ENCODE measurements around the gene MTTP.

MTTP gene

GRCh38 chr4:99642725-99643489 lies 68.3 kb downstream of the MTTP start:
- DNase-seq, result no peak

DNA sequence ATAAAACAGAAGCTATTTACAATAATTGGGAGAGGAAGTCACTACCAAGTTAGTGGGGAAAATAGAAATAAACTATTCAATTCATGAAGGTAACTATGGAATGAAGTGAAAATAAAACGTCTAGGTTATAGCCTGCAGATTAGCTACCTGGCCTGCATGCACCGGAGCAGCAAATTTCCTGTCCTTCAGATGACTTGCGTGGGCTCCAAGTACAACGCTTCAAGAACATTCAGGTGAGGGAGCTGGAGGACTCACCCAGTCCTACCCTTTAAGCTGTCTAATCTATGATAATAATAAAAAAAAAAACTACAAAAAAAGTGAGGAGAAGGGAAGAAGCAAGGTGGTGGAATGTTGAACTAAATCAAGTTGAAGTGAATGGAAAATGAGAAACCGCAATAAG lies 69.8 kb downstream of the MTTP start:
- no peak for DNase-seq

DNA sequence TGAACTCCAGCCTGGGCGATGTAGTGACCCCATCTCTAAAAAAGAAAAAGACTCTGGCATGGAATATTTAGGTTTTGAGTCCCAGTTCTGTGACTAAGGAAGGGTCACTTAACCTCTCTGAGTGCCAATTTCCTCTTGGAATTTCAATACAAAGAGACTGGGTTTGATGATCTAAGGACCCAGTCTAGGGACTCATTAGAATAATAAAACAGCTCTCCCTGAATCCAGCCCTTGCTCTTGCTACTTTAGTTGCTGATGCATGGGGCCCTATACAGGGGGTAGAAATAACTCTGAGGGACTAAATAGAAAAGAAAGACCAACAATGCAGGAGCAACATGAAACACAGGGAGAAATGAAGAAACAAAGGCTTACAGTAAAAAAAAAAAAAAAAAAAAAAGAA lies 70.4 kb downstream of the MTTP start:
- no peak for DNase-seq

DNA sequence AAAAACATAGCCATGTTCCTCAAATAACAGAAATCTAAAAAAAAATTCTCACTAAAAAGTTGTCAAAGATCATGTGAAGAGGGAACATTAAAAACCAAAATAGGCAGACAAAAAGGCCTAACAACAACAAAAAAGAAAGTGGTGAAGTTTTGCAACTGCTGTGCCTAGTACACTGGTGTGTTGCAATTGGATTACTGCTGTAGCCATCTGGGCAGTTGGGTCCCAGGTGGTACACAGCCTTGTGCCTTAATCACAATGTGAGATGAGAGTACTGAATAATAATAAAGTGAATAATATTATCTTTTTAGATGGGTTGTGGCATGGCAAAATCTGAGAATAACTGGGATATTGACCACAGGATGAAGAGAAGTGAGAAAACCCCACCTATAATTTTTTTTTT lies 71.0 kb downstream of the MTTP start:
- no peak for DNase-seq

DNA sequence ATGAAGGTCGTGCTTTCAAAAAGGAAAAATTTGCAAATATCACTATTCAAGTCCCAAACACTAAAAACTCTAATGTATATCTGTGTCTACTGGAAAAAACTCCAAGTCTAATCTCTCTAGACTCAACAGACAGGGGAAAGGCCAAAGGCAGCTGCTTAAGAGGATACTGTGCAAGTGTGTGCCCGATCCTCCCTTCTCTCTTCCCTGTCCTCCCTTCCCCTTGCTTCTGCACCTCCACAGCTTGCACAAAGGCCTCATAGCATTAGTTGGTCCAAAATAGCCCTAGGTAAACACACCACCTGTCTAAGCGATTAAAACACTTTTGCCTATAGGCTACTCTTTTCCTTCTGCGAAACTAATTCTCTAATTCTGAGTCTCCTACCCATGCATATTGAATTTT lies 72.4 kb downstream of the MTTP start:
- no peak for DNase-seq

DNA sequence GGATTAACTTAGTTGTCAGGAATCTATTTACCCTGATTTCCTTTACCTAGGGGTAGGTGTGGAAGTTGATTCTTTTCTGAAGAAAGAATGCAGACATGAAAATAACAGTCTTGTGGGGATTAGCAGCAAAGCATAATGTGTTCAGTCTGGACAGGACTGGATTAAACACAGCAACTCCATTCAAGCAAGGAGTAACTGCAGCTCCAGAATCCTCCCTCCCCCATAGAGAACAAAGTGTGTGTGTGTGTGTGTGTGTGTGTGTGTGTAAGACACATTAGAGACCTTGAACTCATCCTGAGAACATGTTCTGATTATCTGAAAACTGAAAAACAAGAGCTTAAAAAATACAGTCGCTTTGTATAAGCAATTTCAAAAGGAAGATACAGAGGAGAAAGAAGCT lies 73.7 kb downstream of the MTTP start:
- DNase-seq, result no peak

DNA sequence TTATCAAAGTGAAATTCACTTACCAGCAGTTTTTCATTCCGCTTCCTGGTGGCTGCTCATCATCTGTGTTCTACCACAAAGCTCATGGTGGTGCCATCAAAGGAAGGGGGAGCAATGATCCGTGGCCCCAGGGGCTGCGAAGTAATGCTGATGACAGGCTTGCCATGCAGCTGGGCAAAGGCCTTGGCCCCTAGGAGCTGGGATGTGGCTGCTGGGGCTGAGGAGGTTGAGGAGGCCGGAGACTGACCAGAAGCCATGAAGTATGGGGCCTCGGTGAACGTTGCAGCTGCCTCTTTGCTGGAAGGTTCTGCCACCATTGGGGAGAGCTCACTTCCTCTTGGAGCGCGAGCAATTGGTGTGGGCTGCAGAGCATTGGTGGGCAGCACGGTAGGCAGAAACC lies 74.6 kb downstream of the MTTP start:
- DNase-seq, result no peak

DNA sequence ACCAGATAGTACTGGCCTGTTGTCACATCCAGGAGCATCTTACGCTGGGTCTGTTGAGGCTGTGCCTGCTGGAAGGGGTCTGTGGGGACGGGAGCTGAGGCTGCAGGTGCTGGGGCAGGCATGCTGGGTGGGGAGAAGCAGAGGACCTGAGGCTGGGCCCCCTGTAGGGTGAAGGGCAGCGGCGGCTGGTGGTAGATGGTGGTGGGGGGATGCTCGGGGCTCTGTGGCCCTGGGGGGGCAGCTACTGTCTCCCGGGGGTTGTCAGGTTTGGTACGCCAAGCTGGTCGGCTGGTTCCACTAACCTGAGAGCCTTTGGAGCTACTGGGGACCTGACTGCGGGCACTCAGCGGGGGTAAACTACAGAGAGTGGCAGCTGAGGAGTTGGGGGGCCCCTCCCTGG lies 75.2 kb downstream of the MTTP start:
- no peak for DNase-seq

DNA sequence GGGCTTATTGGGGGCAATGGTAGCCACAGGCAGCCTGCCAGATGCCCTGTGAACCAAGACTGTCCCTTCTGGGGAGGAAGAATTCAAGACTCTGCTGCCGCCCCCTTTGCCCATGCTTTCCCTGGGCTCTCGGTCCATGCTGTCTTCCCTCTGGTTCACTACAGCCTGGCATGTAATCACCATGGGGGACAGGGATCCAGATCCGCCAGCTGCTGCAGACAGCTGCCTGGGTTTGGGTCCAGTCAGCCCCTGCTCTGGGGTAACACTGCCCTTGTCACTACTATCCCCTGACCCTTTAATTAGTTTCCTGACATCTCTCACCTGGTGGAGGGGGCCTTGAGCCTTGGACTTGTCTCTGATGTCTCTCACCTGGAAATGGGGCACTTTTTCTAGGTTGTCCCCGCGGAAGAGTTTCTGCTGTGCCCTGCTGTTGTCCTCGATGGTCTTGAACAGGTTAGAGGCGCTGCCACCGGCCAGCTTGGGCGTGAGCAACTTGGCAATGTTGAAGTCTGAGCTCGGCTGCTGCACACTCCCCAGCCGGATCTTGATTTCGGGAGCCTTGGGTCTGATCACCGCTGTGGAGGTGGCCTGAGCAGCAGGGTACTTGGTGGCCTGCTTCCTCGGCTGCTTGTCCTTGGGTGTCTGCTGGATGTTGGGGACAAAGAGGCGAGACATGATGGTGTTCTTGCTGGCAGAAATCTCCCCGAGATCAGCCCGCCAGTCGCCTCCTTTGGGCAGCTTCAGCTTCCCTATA lies 76.6 kb downstream of the MTTP start:
- no peak for DNase-seq

- no peak for DNase-seq
Measured at GRCh38 chr4:99651811-99652485, 77.3 kb downstream of the MTTP start.

DNA sequence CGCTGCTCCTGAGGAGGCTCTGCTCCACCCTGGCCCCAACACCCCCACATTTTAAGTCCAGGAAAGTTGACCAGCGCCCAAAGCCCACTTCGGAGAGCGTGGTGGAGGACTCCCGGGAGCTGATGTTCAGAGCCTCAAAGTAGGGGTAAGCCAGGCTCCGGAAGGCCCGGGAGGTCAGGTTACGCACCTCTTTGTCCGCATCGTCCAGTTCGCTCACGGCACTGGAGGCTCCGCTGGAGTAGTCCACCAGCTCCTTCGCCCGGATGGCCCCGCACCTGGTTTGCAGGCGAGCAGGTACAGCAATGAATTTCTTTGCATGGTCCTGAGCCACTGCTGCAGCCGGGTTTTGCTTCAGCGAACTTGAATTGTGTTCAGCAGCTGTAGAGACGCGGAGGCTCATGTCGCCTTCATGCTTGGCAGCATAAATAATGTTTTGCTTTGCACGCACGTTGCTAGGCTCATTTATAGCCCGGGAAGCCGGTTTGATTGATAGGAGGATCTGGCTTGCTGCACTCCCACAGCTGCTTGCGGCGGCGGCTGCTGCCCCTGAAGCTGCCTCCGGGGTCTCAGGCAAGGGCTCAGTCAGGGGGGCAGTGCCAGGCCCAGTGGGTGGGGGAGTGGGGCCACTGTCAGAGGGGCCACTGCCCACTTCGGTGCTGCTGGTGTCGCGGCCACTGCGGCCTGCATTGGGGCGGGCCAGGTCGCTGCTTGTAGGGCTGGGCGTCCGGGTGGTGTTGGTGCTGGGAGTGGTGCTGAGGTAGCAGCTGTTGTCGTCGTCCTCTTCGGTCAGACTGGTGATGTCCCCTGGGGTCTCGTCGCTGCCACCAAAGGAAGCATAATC lies 78.2 kb downstream of the MTTP start:
- DNase-seq, result no peak

DNA sequence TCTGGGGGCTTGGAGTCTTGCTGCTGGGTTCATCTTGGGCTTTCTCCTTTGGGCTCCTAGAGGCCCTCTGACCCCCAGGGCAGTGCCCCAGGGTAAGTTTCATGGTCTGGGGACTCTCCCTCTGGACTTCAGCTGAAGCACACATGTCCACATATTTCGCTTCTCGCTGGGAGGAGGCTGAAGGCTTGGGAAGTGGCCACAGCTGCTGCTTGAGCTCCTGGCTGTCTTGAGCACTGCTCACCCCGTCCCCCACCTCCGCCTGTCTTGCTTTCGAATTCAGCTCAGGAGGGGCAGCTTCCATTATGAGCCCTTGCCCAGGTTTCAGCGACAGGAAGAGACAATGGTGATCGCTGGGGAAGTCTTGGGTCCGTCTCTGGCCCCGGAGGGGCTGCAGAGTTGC lies 79.3 kb downstream of the MTTP start:
- DNase-seq, result no peak

- DNase-seq, result no peak
Measured at GRCh38 chr4:99654361-99654761, 79.7 kb downstream of the MTTP start.

GRCh38 chr4:99655308-99656081 lies 80.9 kb downstream of the MTTP start:
- peak; percentile 42 for DNase-seq

GRCh38 chr4:99657798-99658197 lies 83.2 kb downstream of the MTTP start, which contains the start of gene C4orf54:
TSS of gene C4orf54 (minus strand) at chr4:99657828. CDS start at chr4:99654648, 3,180 bp downstream.
- DNase-seq, result no peak

- no peak for DNase-seq
Measured at GRCh38 chr4:99658666-99659065, 84.0 kb downstream of the MTTP start.

DNA sequence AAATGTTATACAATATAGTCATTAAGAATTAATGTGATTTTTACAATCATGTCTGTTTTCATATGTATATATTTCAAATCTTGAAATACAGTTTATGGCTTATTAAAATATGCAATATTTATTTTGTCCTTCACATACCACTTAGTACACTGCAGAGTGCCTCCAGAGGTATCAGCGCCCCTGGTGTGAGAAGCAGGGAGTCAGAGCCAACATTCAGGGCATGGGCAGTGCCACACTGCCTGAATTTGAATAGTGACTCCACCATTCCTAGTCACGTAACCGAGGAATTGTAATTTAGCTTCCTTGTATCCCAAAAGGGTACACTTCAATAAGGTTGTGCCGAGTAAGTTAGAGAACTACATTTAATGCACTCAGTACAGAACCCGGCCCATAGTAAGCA lies 87.3 kb downstream of the MTTP start:
- no peak for DNase-seq

DNA sequence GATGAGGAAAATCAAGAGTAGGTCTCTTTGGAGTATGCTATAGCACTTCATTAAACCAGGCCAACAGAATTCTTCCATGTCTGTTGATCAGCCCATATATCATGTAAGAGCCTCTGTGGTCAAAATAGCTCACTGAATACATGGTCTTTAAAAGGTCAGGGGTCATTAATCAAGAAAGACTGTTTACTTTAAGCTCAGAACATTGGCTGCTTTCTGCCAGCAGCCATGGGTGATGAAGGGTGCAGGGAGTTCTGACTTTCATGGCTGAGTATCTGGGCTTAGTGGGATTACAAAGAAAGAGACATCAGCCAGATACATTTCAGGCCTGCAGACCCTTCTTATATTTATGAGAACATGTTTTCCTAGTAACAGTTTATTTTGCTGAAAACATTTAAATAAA lies 90.1 kb downstream of the MTTP start:
- no peak for DNase-seq

GRCh38 chr4:99665983-99666382 lies 91.4 kb downstream of the MTTP start:
- DNase-seq, result no peak

GRCh38 chr4:99668472-99668871 lies 93.8 kb downstream of the MTTP start:
- no peak for DNase-seq

DNA sequence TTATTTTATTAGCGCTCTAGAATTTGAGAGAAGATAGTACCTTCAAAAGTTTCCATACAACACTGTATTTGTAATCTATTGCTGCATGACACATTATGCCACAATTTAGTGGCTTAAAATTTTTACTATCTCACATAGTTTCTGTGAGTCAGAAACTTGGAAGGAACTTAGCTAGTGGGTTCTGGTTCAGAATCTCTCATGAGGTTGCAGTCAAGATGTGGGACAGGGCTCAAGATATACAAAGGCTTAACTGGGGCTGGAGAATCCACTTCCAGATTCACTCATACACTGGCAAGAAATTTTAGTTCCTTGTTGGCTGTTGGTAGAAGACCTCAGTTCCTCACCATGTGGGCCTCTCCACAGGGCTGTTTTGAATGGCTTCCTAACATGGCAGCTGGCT lies 94.5 kb downstream of the MTTP start:
- no peak for DNase-seq

DNA sequence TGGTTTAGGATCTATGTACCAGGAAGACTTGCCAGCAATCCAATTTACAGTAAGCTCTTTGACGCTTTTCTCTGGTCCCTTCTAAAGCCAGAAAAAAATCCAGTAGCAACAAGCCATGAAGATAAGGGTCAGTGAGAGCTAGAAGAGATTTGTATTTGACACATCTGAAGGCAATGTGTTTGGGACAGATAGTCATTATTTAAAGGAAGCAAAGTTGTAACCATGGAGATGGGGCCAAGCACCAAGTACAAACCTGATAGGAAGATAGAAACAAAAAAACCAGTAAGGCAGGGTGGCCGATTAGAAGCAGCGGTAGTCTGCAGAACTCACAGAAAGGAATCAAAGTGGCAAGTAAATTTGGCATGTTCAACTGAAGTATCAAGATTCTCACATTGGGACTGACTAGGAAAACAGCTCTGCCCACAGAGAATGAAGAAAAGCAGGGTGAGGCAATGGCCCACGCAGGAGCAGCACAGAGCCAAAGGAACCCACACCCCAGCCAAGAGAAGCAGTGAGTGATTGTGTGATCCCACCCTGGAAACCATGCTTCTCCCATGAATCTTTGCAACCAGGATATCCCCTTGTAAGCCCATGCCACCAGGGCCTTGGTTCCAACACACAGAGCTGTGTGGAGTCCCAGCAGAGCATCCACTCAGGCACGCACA lies 95.9 kb downstream of the MTTP start:
- DNase-seq, result no peak
